Fibroblast of skin of back (primary cell): ENCODE results near the gene ALDH1A1.
A peak's percentile ranks its signal among the peaks of the same experiment; 100 is the strongest.

Experiments used
- DNase-seq: peaks from one replicate; pipeline ENCODE4 v3.0.0-alpha.2; 2013

ALDH1A1 gene

DNA sequence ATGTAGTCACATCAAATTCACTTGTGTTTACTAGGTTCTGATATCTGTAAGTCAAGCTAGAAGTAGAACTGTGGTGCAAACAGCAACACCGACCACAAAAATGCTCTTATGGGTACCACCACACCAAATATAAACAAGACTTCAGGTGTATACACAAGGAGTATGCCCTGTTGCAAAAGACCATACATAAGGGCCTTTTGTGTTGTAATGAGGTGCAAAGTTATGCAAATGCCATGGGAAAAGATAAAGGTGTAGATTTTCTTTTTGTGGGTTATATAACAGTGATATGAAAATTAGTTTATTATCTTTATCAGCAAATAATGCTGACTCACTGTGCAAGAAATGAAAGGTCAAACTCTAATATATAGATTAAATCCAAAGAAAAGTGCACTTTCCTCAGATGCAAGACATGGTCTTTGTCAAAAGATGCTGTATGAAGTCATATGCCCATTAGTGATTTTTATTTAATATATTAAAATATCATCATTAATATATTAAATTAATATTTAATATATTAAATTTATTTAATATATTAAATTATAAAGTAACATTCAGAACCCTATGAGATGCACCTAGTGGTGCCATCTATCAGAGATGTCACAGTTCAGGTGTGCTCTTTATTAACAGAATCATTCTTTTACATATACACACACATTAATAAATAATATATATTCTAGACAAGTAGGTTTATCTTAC lies 26.7 kb upstream of the ALDH1A1 start:
- DNase-seq = no peak

DNA sequence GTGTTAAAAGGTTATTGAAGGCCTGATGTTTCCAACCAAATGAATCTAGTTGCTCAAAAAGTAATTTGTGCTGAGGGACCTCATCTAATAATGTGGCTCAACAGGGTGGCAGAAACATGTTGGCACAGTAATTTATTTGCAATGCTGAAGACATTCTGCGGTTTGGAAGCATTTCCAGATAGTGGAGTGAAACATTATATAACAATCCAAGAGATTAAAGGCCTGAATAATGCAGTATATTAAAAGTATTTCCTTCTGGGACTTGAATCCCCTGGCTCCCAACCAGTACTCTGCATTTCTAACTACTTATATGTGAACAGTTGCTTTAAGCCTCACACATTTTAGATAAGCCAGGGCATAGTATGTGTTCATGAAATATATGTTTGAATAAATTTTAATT lies 25.9 kb upstream of the ALDH1A1 start:
- DNase-seq = peak; percentile 79

DNA sequence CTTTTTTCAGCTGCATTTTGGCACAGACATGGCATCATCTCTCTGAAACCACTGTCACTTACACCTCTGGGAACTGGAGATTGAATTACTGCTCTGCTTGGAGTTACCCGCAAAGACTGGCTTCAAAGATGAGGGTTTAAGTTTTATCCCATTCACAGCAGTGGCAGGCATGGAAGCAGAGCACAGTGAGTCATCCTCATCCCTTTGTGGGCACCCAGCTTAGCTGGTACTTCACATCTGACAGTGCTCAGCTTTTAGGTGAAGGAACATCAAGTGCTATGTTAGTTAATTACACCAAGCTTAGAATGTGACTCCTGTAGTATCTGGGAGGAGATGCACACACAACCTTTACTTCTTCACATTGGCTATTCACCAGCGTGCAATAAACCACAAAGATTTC lies 24.8 kb upstream of the ALDH1A1 start:
- DNase-seq = peak; percentile 20

DNA sequence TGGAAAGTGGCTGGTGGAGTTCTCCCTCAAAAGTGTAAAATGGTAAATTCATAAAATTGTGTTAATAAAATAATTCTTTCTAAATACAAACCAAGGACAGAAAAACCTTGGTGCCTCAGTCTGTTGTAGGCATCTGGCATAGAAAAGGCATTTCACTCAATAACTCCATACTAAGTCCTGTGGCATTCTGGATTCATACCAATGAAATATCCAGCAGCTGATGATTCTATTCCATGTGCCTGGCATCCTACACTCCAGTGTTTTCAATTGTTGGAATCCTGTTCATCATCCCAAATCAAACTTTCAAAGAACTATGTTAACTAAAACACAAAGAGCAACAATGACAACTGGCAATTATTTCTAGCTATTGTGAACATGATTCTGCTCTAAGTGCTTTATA lies 21.6 kb upstream of the ALDH1A1 start:
- DNase-seq = no peak

DNA sequence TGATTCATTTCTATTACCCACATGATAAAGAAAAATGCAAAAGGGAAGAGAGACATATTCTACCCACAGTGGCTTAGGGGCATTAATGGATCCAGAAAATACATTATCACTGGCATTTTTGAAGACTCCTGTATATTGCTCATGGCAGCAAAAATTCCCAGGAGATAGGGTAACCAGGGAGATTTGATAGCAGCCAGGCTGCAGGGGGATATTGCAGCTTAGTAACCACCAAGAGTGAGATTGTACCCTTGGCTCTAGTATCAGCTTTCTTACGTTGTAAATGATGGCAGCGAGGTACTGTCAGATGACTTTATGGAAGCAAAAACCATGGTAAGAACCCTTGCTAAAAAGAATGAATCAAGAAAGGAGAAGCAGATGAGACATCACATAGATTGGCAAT lies 19.8 kb upstream of the ALDH1A1 start:
- DNase-seq = no peak

DNA sequence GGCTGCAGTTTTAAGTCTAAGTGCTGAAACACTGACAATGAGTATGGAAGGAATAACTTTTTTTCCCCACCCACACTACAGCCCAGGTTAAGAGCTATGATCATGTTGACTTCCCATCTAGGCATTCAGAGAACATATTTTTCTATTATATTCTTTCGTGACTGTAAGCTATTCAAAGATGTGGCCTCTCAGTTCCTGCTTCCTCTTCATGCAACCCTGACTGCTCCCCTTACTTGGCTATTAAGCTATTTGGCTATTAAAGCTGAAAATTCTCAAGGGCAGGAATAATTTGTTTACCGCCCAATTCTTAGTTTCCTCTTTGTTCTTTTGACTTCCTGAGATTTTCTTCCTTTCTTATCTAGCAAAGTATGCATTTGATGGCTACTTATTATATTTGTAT lies 18.6 kb upstream of the ALDH1A1 start:
- DNase-seq = no peak

DNA sequence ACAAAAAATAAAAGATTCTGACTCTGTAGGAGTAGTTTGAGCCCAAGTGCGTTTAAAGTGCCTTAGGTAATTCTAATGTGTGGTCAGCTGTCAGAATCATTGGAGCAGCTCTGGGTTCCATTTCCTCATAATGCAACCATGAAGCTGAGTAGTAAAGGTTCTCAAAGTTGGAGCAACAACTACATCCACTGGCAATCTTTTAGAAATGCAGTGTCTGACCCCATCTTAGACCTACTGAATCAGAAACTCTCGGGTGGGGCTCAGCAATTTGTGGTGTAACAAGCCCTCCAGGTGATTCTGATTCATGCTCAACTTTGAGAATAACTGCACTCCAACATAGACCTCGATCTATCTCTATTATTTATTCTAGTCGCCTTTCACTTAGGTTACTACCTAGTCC lies 7.6 kb upstream of the ALDH1A1 start:
- no peak for DNase-seq

DNA sequence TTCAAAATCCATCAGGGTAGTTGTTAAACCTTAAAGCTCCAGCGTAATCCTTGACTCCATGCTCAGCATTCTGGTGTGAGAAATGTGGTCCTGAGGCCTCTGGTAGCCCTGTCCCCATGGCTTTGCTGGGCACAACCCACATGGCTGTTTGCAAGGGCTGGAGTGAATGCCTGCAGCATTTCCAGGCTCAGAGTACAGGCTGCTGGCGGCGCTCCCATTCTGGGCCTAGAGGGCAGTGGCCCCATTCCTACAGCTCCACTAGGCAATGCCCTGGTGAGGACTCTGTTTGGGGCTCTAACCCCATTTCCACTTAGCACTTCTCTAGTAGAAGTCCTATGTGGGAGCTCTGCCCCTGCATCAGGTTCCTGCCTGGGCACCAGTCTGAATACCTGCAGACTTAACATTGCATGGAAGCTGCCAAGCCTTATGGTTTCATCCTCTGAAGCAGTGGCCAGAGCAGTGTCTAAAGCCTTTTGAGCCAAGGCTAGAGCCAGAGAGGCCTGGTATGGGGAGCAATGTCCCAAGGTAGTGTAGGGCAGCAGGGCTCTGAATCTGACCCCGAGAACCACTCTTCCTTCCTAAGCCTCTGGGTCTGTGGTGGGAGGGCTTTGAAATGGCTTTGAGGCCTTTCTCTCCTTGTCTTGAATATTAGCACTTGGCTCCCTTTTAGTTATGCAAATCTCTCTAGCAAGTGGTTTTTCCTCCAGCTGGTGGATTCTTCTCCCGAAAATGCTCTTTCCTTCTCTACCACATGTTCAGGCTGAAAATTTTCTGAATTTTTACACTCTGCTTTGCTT lies 5.8 kb upstream of the ALDH1A1 start:
- no peak for DNase-seq

DNA sequence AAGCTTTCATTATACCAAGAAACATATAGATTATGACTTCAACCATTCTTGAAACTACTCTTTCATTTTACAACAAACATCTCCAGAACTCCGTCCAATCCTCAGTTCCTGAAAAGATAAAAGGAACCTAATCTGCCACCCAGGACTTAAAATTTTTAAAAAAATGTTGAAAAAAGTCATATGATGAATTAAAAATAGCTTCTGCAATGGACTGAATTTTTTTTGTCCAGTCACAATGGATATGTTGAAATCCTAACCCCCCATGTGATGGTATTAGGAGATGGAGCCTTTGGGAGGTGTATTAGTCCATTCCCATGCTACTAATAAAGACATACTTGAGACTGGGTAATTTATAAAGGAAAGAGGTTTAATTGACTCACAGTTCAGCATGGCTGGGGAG lies 2.7 kb upstream of the ALDH1A1 start:
- no peak for DNase-seq

DNA sequence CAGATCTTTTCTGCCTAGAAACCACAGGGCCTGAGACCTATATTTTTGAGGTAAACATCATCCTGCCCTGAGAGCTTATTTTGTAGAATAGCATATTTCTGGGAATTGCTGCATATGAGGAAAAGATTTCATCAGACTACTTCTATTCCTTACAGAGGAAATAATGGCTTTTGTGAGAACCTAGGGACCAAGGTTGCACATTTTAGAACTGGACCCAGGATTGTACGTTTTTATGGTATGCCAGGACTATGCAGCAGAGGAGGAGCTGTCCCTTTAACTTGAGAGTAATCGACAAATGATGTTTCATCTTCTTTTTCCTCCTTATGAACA lies 2.2 kb upstream of the ALDH1A1 start:
- no peak for DNase-seq

DNA sequence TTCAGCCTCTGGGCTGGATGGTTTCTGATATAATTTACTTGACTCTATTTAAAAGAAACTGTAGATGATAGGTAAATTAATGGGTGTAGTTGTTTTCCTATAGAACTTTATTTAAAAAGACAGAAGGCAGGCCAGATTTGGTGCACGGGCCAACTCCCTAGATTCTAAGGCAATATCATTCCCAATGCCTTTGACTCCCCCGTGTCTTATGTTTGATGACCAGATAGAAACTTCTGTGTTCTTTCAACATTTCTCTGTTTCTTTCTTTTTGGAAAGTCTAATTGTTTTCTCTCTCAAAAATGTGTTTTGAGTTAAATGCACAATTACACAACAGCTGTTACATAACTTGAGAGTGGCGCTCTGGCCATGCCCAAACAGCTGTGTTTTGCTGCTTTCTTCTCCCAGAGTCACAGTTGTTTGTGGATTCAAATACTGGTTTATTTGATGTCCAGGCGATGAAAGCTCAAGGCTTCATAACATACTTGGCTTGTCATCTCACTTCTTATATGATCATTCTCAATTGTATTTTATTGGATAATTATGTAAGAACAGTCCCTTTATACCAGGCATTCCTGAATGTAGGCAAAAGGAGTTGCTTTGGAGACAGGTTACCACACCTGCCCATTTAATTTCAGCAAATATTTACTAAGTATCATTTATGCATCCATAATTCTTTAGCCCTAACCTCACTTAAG lies 1.7 kb upstream of the ALDH1A1 start:
- DNase-seq = no peak

DNA sequence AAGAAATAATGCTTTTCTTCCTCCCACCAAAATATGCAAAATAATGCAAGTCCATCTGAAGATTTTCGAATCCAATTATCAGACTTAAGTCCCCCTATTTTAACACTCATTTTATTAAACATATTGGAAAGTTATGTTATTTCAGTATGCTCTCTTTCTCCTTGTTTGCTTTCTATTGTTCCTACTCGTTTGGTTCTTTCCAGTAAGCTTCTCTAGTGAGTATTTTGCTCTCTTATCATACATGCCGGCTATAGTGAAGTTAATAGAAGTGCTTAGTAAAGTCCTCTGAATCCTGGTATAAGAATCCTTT lies 517 bp downstream of the ALDH1A1 start:
- no peak for DNase-seq

DNA sequence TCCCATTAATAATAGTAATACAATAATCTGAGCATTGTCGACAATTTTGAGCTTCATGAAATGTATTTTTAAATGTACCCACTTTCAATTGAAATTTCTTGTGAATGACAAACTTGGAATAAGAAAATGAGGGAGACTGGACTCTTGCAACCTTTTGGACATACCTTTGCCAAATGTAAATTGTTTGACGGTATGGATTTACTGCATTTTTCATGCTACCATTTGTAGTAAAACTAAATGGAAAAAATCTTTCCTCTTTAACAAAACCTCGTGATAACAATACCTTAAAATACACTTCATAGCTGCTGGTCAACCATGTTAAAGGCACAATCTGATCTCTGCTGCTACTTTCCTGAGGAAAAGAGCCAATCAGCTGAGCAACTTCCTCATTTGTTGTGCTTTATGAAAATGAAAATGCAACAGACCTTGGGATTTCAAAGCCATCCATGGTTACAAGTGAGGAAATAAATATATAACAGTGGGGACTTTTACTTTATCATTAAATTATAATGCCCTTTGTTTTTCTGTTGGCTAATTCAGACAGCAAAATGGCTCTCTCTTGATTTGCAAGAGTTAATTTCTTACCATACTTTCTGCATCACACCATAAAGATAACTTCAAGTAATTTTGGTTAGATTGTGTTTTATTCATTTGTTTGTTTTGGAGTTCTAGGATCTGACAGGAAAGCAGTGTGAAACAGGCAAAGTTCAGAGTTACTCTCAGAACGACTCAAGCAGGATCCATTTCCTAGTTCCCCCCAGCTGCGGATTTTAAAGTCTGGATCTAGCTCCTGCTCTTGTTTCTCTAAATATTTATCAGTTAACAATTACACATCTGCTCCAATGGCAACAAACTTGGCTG lies 1.1 kb downstream of the ALDH1A1 start:
- no peak for DNase-seq

DNA sequence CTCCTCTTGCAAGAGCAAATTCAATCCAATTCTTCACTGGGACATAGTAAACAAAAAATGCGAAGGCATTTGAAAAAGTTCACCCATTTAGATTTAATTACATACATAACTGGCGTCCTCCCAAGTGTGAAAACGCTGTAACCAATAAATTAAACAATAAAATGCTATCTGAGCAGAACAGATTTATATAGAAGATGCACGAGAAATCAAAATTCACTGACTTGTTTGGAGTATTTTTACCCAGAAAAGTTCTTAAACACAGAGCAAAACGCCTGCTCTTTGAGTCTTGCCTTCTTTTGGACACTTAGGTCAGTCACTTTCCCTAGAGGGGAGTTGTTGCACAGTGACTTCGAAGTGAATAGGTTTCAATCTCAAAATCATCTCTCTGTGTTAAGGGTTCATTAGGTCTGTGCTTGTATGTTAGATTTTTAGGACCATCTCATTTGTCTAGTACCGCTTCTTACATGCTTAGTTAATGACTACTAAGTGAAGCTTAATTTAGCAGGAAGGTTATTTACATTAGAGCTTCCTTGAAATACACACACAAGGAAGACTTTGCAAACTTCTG lies 1.9 kb downstream of the ALDH1A1 start:
- no peak for DNase-seq

DNA sequence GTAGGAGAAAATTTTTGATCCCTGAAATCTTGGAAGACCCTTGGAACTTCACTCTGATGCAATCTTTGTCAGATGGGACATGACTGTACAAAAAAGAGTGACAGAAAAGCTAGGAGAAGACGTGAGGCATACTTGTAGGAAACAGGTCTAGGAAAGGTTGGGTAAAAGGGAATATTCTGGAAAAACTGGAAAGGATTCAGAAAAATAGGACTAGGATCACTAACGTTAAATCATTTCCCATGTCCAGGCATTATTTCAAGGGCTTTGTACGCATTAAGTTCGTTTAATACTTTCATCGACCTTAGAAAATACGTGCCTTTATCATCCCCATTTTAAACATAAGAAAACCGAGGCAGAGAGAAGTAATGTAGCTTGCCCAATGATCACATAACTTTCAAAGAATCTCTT lies 2.9 kb downstream of the ALDH1A1 start:
- no peak for DNase-seq

DNA sequence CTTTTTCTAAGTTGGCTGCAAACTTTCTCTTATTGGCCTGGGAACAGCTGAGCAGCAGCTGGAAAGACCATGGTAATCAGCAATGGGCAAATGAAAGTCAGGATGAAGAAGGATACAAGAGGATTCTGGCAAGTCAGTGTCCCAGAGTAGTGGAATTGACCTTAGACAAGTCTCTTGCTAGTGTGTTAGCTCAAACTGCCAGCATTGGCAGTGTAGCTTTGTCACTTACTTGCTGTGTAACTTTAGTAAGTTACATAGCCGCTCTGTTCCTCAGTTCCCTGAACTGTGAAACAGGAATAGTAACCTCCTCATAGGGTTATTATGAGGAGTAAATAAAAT lies 3.6 kb downstream of the ALDH1A1 start:
- no peak for DNase-seq

DNA sequence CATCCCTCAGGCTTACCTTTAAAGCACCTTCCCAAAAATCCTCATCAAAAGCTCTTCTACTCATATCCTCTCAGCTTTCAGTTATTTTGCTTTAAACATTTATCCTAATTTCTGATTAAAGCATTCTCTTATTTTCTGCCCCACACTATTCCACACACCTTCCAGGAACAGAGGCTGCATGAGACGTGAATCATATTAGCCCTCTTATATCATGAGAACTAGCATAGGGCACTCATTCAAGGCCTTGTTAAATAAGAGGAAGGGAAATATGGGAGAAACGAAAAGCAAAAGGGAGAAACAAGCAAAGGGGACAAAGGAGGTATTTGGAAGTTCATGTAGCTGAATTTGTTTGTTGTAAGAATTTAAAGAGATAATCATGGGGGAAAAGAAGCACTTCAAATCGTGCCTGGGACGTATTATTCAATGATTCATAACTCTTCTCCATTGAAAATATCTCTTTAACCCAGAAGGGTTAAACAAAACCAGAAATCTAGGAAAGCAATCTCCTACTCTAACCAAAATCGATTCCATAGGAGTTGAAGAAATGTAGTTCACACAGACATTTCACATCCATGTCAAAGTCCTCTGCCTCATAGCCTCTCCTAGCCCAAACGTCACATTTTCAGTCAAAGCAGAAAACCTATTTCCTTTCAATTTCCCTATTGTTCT lies 4.1 kb downstream of the ALDH1A1 start:
- DNase-seq = no peak

DNA sequence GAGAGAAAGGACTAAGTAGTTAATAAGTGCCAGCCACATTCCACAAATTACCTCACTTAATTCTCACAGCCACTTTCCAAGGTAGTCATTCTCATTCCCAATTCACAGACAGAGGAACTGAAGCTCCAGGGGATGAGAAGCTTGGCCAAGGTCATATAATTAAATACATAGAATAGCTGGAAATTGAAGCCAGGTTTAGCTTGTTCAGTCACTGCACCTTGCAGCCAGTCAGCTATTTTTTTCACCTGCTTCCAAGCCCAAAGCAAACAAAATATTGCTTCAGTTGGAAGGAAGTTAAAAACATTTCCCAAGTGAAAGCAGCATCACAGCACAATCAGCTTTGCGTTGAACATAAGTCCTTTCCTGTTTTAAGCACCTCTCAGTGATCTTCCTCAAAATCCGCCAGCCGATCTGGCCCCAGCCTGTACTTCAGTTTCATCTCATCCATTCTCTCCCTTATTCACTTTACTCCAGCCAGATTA lies 4.8 kb downstream of the ALDH1A1 start:
- DNase-seq = no peak

DNA sequence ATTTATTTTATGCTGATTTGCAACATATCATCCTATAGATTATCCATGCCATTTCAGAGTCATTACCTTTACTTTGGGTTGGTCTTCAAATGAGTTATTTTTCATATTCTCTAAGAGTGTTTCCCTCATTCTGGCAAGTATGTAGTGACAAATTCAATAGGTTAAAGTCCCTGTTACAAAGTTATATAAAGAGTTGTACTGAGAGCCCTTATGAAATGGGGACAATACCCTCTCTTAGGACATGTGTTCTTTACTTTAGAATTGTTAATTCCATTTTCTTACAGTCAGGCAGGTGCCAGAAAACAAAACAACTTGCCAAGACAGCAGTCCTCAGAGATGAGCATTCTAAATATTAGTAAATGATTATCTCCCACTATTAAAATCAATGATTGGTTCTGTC lies 6.0 kb downstream of the ALDH1A1 start:
- DNase-seq = no peak

DNA sequence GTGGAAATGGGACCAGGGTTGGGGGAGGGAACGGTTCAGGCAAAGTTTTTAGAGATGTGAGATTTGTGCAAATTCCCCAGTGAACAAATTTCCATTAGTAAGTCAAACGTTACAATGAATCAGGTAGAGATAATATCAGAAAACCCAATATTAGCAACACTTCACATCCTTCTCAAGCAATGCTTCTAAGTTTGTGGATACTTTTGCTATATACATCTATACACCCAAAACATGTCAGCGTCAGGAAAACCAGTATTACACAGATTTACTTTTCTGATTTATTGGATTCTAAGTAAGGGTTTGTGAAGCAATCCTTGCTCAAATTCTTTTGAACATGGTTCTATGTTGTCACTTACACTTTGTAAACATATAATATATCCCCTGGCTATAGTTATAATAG lies 6.5 kb downstream of the ALDH1A1 start:
- DNase-seq = no peak

DNA sequence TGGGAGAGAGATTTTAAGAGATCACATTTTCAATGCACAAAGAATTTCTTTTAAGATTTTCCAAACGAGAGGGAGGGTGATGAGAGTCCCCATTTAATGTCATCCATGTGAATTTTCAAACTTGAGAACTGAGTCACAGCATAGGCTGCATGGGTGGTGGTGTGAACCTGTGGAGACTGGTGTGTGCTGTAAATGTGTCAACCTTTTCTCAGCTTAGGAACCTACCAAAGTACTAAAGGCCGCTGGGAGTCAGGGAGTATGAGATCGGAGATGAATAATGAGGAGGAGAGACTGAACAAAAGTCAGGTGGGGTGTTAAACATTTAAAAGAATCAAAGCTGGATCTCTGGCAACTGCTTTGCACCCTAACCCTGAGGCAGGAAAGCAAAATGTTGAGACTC lies 7.5 kb downstream of the ALDH1A1 start:
- DNase-seq = no peak

DNA sequence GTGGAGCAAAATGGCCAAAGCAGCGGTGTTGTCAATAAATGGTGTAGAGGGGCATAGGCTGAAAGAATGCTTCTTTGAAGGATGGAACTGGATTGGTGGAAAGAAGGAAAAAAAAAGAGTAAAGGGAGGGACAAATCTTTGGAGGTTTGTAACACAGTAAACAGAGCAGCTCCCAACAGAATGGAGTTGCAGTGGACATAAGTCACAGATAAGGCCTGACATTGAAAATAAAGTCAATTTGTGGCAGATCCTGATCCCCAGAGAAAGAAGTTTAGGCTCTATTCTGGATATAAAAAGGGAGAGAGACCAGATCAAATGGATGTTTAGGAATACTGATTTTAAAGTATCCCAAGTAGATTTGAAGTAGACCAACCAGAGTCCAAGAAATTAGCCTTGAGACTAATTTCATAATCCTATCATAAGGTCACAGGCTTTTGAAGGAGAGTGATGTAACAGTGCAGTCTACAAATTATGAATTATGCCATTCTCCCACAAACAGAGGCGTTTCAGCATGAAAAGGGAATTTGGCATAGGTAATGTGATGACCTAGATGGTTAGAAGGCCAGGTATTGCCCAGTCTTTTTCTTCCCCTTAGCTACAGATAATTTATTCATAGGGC lies 8.9 kb downstream of the ALDH1A1 start:
- DNase-seq = no peak
